NCI-H2107 treated with DMSO at 0.1 percent for 48 hours (cell line): ENCODE results near the gene WASHC2A.
"Not testable (repeated sequence)": the region's sequence is repeated elsewhere in the genome, so short reads cannot be mapped to it uniquely, and the experiment has no call there.

Source experiments
- DNase-seq: peaks from one replicate; lab custom pipeline; 2025; ENCODE audit not compliant: unreplicated experiment; lab: John Stamatoyannopoulos, UW

The WASHC2A gene

GRCh38 chr10:50059946-50060345 lies 7.8 kb upstream of the WASHC2A start:
- DNase-seq: not testable (repeated sequence)

- DNase-seq: not testable (repeated sequence)
Measured at GRCh38 chr10:50061548-50061947, 6.2 kb upstream of the WASHC2A start.

GRCh38 chr10:50063100-50063499 lies 4.7 kb upstream of the WASHC2A start:
- DNase-seq: no peak

GRCh38 chr10:50068352-50068659 lies 552 bp downstream of the WASHC2A start:
- DNase-seq: not testable (repeated sequence)

GRCh38 chr10:50075139-50075538 lies 7.4 kb downstream of the WASHC2A start:
- not testable (repeated sequence) for DNase-seq

- DNase-seq: not testable (repeated sequence)
Measured at GRCh38 chr10:50075544-50075943, 7.8 kb downstream of the WASHC2A start.

- not testable (repeated sequence) for DNase-seq
Measured at GRCh38 chr10:50091304-50091703, 23.6 kb downstream of the WASHC2A start.

GRCh38 chr10:50092928-50093327 lies 25.2 kb downstream of the WASHC2A start:
- DNase-seq: not testable (repeated sequence)

GRCh38 chr10:50094630-50095029 lies 26.9 kb downstream of the WASHC2A start:
- DNase-seq: not testable (repeated sequence)

- not testable (repeated sequence) for DNase-seq
Measured at GRCh38 chr10:50095402-50095801, 27.6 kb downstream of the WASHC2A start.

GRCh38 chr10:50096722-50097121 lies 29.0 kb downstream of the WASHC2A start:
- DNase-seq: not testable (repeated sequence)

GRCh38 chr10:50098645-50099044 lies 30.9 kb downstream of the WASHC2A start:
- not testable (repeated sequence) for DNase-seq

GRCh38 chr10:50101139-50101582 lies 33.4 kb downstream of the WASHC2A start:
- not testable (repeated sequence) for DNase-seq

- not testable (repeated sequence) for DNase-seq
Measured at GRCh38 chr10:50101747-50102146, 34.0 kb downstream of the WASHC2A start.

GRCh38 chr10:50102267-50102666 lies 34.5 kb downstream of the WASHC2A start:
- not testable (repeated sequence) for DNase-seq

GRCh38 chr10:50108999-50109698 lies 41.4 kb downstream of the WASHC2A start:
- DNase-seq: not testable (repeated sequence)

GRCh38 chr10:50112419-50113112 lies 44.8 kb downstream of the WASHC2A start:
- DNase-seq: not testable (repeated sequence)

- DNase-seq: not testable (repeated sequence)
Measured at GRCh38 chr10:50126765-50127164, 59.0 kb downstream of the WASHC2A start.

GRCh38 chr10:50127770-50128292 lies 60.1 kb downstream of the WASHC2A start:
- not testable (repeated sequence) for DNase-seq

GRCh38 chr10:50131245-50131965 lies 63.7 kb downstream of the WASHC2A start:
- DNase-seq: not testable (repeated sequence)

GRCh38 chr10:50132322-50132721 lies 64.6 kb downstream of the WASHC2A start:
- not testable (repeated sequence) for DNase-seq
